Esophagus squamous epithelium (tissue), 5 donors: ENCODE measurements around the gene COX8C. TPM values are rescaled to one million over a fixed set of nuclear protein-coding genes. Genes with fewer than 3 reads are reported as not detected.
"Not testable (repeated sequence)": the region's sequence is repeated elsewhere in the genome, so short reads cannot be mapped to it uniquely, and the experiment has no call there.

ENCODE experiments used
- DNase-seq: peaks from one replicate; lab custom pipeline; 2025; lab: John Stamatoyannopoulos, UW
- H3K27ac ChIP-seq, 4 donors: fragments of 200-600 bp; sonication (generic); one replicate each; pipeline ENCODE4 v1.5.1; 2016 to 2019; ENCODE audit warnings: mild to moderate bottlenecking in 1 of 4
- H3K27me3 ChIP-seq, 4 donors: fragments of 200-600 bp; sonication (generic); 1 replicate in 3 of 4; 2 replicates in 1 of 4; pipeline versions ENCODE4 v1.5.1 to v1.6.0; 2017 to 2021; ENCODE audit warnings: antibody characterized with exemption in 1 of 4
- H3K36me3 ChIP-seq, 3 donors: fragments of 200-600 bp; sonication (generic); one replicate each; pipeline ENCODE4 v1.5.1; 2016 to 2019
- H3K4me1 ChIP-seq, 3 donors: fragments of 200-600 bp; sonication (generic); one replicate each; pipeline ENCODE4 v1.5.1; 2017 to 2019
- H3K4me3 ChIP-seq, 4 donors: fragments of 200-600 bp; sonication (generic); 1 replicate in 3 of 4; 2 replicates in 1 of 4; pipeline ENCODE4 v1.5.1; 2016 to 2019; ENCODE audit warnings: mild to moderate bottlenecking in 2 of 4, moderate library complexity in 1 of 4
- H3K9me3 ChIP-seq, 3 donors: fragments of 200-600 bp; sonication (generic); one replicate each; pipeline ENCODE4 v1.5.1; 2016 to 2019
- POLR2A ChIP-seq, 4 donors: fragments of 450-650 bp; IDR thresholded peaks; one replicate each; pipeline ENCODE4 v1.6.1; 2017; ENCODE audit warnings: antibody characterized with exemption in 4 of 4, mild to moderate bottlenecking in 4 of 4, moderate library complexity in 3 of 4
- WGBS, 2 donors: methylation state at CpG; one replicate each; pipeline ENCODE4 v1.1.5; 2018; 5-methylcytosine and 5-hydroxymethylcytosine counted together
- intact Hi-C: fragments of 100-400 bp; cut with DNase I; formaldehyde crosslinking; loops from one replicate; pipeline ENCODE4 v1.15.0; 2022
- total RNA-seq, 4 donors: library from RNA; depleted of rRNA; stranded (reverse); fragments of >200 nt; gene quantifications; one replicate each; pipeline ENCODE4 v1.1.0, GENCODE V29; 2016
- TF ChIP-seq, protein P1 (sequence below), 6 experiments: fragments of 450-650 bp in 4 of 6; fragments of 200-600 bp in 2 of 6; sonication (generic) in 2 of 6; IDR thresholded peaks; one replicate each; pipeline ENCODE4 v1.5.1; 2016 to 2019; ENCODE audit warnings: antibody characterized with exemption in 6 of 6, mild to moderate bottlenecking in 4 of 6, moderate library complexity in 4 of 6
- donor health status: DM: yes; HTN: yes; CAD: no.

Gene COX8C
- total RNA-seq, 4 donors from 2014 or later = not detected

DNA sequence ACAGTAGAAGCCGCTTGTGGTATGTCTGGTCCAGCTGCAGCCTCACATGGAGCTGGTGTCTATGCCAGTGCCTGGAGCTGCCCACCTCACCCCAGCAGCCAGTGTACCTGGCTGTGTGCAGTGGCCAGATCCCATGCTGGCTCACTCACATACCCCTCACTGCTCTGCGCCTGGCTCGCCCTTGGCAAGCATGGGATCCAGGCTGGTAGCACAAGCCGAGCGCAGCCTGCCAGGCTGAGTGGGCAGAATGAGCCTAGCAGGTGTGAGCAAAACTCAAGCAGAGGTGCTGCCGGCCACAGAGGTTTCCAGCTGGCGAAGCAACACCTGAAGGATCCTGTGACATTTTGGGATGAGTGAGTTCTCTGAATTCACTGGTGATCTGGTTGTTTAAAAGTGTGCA, 9.1 kb upstream of the COX8C start:
- TF ChIP-seq, protein P1, sequence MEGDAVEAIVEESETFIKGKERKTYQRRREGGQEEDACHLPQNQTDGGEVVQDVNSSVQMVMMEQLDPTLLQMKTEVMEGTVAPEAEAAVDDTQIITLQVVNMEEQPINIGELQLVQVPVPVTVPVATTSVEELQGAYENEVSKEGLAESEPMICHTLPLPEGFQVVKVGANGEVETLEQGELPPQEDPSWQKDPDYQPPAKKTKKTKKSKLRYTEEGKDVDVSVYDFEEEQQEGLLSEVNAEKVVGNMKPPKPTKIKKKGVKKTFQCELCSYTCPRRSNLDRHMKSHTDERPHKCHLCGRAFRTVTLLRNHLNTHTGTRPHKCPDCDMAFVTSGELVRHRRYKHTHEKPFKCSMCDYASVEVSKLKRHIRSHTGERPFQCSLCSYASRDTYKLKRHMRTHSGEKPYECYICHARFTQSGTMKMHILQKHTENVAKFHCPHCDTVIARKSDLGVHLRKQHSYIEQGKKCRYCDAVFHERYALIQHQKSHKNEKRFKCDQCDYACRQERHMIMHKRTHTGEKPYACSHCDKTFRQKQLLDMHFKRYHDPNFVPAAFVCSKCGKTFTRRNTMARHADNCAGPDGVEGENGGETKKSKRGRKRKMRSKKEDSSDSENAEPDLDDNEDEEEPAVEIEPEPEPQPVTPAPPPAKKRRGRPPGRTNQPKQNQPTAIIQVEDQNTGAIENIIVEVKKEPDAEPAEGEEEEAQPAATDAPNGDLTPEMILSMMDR (IDR thresholded peaks at IDR 0.05) = no peak
- no peak for TF ChIP-seq POLR2A (IDR thresholded peaks at IDR 0.05)
- WGBS, 2 donors = 91 to 100% methylated on average over 4 to 5 of the region's 7 CpGs
- Histone ChIP-seq H3K27ac (no peak overlapping the region), H3K27me3 (no peaks in the 10 kb centered on the region), H3K9me3 (no peaks in the 10 kb centered on the region), H3K36me3 (no peaks in the 10 kb centered on the region), H3K4me1 (peaks cover 0 to 11% (median 0%) of the 10 kb centered on the region in 3 donors), H3K4me3 (no peak overlapping the region)
- no peak for DNase-seq
- intact Hi-C loops = no loop called here

DNA sequence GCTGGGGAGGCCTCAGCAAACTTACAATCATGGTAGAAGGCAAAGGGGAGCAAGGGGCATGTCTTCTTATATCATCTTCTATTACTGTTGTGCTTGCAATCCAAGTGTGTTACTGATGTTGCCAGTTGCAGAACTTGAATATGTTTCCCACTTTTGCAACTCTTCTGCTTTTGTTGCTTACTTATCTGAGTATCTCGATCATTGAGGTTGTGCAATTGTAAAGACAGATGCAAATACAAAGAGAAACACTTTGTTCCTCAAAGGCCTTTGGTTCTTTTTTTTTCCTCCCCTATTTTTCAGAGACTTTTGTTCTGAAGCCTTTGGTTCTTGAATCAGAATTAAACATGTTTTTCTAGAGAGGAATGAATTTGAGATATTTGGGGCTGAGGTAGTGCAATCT, 3.7 kb upstream of the COX8C start:
- no peaks in the 10 kb centered on the region for H3K9me3 ChIP-seq
- no peak for DNase-seq
- no peaks in the 10 kb centered on the region for H3K27me3 ChIP-seq
- no peak overlapping the region for H3K4me3 ChIP-seq
- no peak overlapping the region for H3K27ac ChIP-seq
- H3K4me1 ChIP-seq = no peaks in the 10 kb centered on the region
- intact Hi-C loops = no loop called here
- TF ChIP-seq POLR2A (IDR thresholded peaks at IDR 0.05) = no peak
- TF ChIP-seq, protein P1 (IDR thresholded peaks at IDR 0.05) = no peak
- H3K36me3 ChIP-seq = no peaks in the 10 kb centered on the region
- 44 to 54% methylated on average over 1 of the region's 1 CpG for WGBS, 2 donors

DNA sequence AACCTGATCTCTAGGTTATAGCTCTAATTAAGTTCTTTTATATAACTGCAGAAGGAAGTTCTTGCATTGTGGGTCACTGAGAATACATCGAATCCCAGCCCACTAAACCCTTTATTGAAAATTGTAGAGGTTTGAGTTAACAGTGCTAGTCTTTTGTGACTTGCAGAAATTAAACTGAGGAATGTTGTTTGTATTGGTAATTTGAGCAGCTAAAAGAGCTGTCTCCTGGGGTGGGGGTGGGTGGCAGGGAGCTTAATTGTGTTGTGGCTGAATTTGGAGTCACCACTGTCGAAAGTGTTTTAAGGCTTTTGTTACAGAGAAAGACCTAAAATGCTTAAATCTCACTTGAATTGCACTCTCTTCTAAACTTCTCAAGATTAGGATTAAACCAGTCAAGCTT, 3.2 kb upstream of the COX8C start:
- intact Hi-C loops = no loop called here
- TF ChIP-seq, protein P1 (IDR thresholded peaks at IDR 0.05) = no peak
- TF ChIP-seq POLR2A (IDR thresholded peaks at IDR 0.05) = no peak
- Histone ChIP-seq H3K4me1 (no peaks in the 10 kb centered on the region), H3K4me3 (no peak overlapping the region), H3K27ac (no peak overlapping the region), H3K9me3 (no peaks in the 10 kb centered on the region), H3K36me3 (no peaks in the 10 kb centered on the region), H3K27me3 (no peaks in the 10 kb centered on the region)
- no peak for DNase-seq
- 55 to 60% methylated on average over 2 of the region's 2 CpGs for WGBS, 2 donors

DNA sequence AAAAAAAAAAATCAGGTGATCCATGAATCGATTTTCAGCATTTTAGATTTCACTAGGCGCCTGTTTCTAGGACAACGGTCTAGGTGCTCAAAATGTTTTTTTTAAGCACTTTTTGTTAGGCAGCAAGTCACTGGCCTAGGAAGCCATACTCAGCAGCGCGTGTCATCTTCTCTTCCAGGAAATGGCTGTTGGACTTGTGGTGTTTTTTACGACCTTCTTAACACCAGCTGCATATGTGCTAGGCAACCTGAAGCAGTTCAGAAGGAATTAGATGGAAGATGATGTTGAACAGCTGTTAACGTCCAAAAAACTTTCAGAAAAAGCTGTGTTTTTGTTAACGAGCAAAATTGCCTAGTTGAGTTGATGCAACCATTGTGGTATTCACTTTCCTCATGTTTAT, 868 bp downstream of the COX8C start:
- H3K36me3 ChIP-seq = no peaks in the 10 kb centered on the region
- H3K4me1 ChIP-seq = no peaks in the 10 kb centered on the region
- H3K4me3 ChIP-seq = no peak overlapping the region
- no peak for TF ChIP-seq POLR2A (IDR thresholded peaks at IDR 0.05)
- TF ChIP-seq, protein P1 (IDR thresholded peaks at IDR 0.05) = no peak
- no peak overlapping the region for H3K27ac ChIP-seq
- no peaks in the 10 kb centered on the region for H3K9me3 ChIP-seq
- WGBS, 2 donors = 79 to 85% methylated on average over 8 of the region's 8 CpGs
- DNase-seq = no peak
- H3K27me3 ChIP-seq = no peaks in the 10 kb centered on the region
- intact Hi-C loops = no loop called here

DNA sequence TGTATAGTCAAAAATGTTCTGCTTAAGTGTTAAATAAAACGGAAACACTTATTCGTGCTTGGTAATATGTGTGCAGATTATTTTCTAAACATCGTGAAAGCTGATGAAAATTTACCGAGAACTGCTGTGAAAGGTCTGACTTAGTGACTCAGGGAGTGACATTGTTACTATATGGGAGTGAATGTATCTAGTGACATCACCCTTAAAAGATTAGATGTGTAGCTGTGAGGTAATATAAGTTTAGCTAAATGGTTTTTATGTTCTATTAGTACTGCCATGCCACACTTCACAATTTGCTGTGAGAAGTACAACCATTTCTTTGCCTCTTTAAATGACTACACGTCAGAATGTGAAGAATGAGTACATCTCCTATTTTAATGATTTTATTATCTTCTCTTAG, 1.3 kb downstream of the COX8C start:
- no peaks in the 10 kb centered on the region for H3K27me3 ChIP-seq
- 86 to 90% methylated on average over 5 of the region's 5 CpGs for WGBS, 2 donors
- no peaks in the 10 kb centered on the region for H3K9me3 ChIP-seq
- no peak for TF ChIP-seq POLR2A (IDR thresholded peaks at IDR 0.05)
- TF ChIP-seq, protein P1 (IDR thresholded peaks at IDR 0.05) = no peak
- no peaks in the 10 kb centered on the region for H3K36me3 ChIP-seq
- H3K4me1 ChIP-seq = no peaks in the 10 kb centered on the region
- intact Hi-C loops = no loop called here
- H3K27ac ChIP-seq = no peak overlapping the region
- H3K4me3 ChIP-seq = no peak overlapping the region
- DNase-seq = no peak

DNA sequence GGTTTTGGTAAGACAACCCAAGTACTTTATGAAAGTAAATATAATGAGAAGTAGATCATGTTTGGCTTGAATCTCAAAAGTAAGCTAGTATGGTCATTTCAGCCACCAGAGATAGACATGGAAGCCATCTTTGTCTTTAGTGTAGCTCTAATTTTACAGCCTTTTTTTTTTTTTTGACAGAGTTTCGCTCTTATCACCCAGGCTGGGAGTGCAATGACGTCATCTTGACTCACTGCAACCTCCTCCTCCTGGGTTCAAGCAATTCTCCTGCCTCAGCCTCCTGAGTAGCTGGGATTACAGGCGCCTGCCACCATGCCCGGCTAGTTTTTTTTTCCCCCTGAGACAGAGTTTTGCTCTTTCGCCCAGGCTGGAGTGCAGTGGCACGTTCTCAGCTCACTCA, 7.9 kb downstream of the COX8C start:
- WGBS, 2 donors = 88 to 92% methylated on average over 6 of the region's 6 CpGs
- H3K4me1 ChIP-seq, H3K9me3 ChIP-seq, H3K36me3 ChIP-seq, intact Hi-C loops, DNase-seq, H3K27me3 ChIP-seq, H3K4me3 ChIP-seq, H3K27ac ChIP-seq: not testable (repeated sequence)
